HL-60/S4 treated with retinoic acid at 250 ng/mL for 4 days and 3 days (cell line): ENCODE results near the gene MFNG.

Source experiments
- in situ Hi-C: fragments of 300-500 bp; cut with MboI; formaldehyde crosslinking; loops from 2 replicates; pipeline ENCODE4 v1.7.0; 2022; ENCODE audit warnings: low sequenced_read_pairs

Gene MFNG

DNA sequence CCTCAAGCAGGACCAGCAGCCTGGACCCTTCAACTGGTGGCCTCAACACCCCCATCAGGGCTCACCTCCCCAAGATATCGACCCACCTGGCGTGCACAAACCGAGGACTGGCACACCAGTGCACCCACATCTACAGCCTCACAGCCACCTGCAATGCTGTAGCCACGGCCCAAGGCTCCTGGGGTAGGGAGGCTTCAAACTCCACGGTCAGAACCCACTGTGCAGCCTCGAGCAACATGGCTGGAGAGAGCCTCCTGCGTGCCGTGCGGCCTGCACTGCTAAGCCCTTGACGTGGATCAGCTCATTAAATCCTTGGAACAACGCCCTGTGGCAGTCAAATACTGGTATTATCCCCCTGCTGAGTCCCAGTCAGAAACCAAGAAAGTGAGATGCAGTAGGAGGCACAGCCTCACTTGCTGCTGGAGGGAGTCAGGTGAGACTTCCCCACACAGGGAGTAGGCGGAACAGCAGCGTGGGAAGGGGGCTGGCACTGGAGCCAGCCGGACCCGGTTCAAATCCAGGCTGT lies 28.4 kb upstream of the MFNG start:
- in situ Hi-C loops = no loop called here

DNA sequence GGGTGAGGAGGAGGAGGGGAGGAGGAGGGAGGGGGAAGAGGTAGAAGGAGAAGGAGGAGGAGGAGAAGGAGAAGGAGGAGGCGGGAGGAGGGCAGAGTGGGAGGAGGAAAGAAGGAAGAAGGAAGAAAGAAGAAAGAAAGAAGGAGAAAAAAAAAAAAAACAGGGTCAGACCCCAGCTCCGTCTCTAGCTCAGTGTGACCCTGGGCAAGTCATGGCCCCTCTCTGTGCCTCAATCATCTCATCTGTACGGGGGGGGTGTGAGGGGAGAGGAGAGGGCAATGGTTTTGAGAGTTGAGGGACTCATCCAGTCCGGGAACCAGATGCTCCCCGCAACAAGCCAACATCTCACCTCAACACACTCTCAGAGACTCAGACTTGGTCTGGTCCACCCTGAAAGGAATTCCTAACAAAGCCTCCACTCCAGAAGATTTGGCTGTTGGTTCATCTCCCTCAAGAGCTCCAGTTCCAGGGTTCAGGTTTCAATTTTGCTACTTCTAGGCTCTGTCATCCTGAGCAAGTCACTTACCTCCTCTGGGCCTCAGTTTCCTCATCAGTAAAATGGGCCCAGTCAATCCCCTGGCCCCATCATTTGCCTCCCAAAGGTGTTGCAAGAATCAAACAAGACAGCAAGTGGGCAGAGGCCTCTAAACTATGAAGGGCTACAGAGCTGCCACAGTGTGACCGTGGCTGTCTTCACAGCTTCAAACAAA lies 25.4 kb upstream of the MFNG start:
- in situ Hi-C loops = no loop called here

- in situ Hi-C loops = no loop called here
Observed at GRCh38 chr22:37510091-37510490, 23.9 kb upstream of the MFNG start.

DNA sequence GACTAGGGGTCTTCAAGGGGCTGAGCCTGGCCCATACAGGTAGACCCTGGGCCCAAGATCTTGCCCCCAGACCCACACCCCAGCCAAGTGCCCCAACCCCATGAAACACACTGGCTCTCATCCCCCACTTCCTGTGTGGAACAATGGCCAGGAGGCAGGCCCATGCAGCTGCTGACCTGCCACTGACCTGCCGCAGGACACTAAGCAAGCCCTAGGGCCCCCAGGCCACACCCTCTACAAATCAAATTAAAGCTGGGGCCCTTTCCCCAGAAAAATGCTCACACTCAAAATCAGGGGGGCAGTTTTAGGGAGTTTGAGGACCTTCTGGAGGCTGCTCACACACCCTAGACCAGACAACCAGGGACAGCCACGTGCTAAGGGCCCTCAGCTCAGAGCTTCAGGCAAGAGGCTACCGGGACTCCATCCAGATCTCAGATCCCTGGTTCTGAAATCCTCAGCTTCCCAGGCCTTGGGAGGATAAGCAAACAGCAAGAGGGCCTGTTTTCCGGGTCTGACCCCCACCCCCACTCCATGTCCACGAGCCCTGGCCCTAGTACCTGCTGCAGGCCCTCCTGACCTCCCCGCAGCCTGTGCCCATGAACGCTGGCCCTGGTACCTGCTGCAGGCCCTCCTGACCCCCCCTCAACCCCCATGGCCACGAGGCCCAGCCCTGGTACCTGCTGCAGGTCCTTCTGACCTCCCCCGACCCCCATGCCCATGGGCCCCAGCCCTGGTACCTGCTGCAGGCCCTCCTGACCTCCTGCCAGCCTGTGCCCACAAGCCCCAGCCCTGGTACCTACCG lies 23.1 kb upstream of the MFNG start:
- in situ Hi-C loops = no loop called here

DNA sequence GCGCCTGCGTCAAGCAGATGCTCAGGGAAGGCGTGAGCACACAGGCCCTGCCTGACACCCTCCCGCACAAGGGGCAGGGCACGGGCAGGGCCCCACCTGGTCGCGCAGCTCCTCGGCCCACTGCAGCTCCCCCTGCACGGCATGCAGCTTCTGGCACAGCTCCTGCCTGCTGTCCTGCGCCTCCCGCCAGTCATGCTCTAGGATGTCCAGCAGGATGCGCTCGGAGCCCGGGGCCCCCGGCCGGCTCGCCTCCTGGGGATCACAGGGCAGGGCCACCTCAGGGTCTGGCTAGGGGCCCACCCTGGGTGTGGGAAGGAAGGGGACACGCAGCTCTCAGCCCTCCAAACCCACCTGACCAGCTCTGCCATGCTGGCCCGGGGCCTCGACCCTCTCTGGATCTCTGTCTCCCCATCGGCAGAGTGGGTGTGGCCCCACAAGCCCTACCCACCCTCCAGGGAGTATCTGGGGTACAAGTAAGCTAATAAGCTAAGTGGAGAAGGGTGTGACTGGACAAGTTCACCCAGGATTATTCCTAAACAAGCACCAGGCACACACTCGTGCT lies 22.3 kb upstream of the MFNG start:
- in situ Hi-C loops = no loop called here

DNA sequence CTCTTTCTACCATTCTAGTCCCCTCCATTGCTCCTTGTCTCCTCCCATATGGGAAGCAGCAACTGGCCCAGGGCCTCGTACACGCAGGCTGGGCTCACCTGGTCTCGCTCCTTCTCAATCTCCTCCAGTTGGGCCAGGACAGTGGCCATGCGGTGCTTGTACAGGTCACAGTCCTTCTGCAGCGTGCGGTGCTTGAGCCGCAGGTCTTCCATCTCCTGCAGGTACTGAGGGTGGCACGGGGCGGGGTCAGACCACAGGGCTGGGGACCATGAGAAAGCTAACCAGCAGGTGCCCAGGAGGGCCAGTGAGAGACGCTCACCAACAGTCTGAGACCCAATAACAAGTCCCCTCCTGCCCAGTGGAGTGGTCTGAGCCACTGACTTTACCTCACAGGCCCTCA lies 21.5 kb upstream of the MFNG start:
- in situ Hi-C loops = no loop called here

DNA sequence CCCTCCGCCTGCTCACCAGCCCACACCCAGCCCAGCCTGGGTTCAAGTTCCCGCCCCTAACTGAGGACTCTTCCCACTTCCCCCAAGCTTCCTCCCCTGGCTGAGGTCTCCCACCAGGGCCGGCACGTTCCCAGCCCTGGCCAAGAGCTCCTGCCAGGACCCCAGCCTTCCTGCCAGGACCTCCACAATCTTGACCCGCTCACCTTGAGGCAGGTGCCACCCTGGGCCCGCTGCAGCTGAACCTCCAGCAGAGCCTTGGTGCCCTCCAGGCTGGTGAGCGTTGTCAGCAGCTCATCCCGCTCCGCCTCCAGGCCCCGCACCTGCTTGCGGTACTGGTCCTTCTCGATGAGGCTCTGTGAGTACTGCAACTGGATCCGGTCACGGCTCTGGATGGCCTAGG lies 19.8 kb upstream of the MFNG start:
- in situ Hi-C loops = no loop called here

GRCh38 chr22:37505565-37505964 lies 19.4 kb upstream of the MFNG start:
- in situ Hi-C loops = no loop called here

- in situ Hi-C loops = no loop called here
Observed at GRCh38 chr22:37504964-37505363, 18.8 kb upstream of the MFNG start.

DNA sequence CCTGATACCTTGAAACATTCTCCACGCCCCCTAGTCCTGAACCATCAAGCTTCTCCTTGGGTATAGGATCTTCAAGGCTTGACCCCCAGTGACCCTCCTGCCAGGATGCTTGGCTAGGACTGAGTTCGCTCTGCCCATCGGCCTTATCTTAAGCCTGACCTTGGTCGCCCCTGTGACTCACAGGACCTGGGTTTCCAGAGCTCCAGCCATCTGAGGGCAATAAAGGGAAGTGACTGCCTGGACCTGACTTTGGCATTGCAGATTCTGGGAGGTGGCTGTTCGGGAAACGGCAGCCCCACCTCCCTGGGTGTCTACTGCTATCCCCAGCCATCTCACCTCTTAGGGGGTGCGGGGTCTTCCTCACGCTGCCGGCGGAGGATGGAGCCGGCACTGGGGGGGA lies 17.7 kb upstream of the MFNG start:
- in situ Hi-C loops = no loop called here

DNA sequence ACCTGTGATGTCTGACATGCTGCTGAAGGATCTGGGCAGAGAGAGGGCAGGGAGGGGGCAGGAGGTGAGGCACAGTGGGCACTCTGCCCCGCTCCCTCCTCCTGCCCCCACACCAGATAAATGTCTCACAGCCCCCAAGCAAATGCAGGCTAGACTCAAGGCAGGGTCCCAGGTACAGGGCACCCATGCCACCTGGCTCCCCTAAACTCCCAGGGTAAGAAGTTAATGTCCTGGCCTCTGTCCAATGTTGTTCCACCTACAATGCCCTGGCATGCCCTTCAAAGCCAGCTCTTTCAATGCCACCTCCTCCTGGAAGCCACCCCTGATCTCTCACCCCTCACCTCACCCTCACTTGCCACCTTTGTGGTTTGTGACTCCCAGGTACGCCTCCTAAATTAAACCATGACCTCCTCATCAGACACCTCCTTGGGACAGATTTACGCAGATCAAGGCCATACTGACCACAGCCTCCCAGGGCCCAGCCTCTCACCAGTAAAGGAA lies 17.0 kb upstream of the MFNG start:
- in situ Hi-C loops = no loop called here

- in situ Hi-C loops = no loop called here
Observed at GRCh38 chr22:37502342-37503182, 16.4 kb upstream of the MFNG start.

DNA sequence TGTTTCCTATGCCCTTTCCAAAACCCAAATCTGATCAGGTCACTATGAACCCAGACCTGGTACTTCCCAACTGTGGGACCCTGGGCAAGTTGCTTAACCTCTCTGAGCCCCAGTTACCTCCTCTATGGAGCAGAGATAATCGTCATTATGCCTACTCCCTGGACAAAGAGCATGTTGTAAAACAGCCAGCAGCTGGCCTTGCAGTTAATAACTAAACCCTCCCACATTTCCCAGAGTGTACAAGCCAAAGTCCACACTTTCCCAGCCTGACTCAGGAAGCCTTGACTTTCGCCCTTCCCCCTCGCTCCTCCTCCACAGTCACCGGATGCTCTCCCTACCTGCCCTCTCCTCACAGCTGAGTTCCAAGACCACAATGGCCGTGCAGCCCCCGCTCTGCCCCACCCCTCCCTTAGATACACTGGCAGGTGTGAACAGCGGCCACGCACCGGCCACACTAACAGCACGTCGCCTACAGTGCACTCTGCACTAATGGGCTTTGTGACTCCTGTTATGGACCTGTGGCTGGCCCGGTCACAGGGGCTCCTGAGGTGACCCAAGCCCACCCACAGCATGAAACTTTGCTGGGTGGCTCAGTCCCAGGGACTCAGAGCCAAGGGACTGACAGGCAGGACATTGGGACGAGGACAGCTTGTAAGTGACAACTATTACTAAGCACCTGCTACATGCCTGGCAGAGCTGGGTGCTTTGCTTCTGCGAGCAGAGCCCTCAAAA lies 15.6 kb upstream of the MFNG start:
- in situ Hi-C loops = no loop called here

DNA sequence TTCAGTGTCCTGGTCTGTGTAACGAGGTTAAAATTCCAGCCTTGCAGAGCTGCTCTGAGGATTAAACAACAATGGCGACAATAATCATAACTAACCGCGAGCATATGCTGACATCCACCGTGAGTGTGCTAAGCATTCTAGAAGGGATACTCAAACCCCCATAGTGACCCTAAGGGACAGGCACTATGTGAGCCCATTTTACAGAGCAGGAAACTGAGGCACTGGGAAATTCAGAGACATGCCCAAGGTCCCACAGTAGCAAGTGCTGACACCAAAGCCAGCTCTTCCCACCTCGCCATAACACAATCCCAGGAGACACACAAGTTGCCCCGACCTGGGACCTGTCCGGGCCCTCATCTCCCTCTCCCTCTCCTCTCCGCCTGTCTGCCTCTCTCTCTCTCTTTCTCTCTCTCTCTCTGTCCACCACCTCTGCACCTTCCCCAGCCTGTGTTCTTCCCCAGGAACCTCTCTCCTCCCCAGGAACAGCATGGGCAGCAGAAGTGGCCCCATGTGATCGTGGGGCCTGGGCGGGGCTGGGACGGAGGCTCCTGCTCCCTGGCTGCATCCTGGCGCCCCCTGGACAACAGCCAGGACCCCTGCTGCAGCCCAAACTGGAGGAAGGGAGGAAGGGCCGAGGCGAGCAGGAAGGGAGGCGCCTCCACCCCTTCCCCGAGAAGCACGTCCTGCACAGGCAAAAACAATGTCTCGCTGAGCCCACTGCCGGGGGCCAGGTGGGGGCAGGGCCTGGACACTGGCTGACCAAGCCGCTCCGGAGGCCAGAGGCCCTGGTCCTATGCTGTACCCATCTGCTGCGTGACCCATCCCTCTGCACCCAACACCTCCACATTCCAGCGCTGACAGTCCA lies 14.8 kb upstream of the MFNG start:
- in situ Hi-C loops = no loop called here

- in situ Hi-C loops = no loop called here
Observed at GRCh38 chr22:37499789-37500540, 13.8 kb upstream of the MFNG start.

- in situ Hi-C loops = no loop called here
Observed at GRCh38 chr22:37499027-37499707, 13.0 kb upstream of the MFNG start.

DNA sequence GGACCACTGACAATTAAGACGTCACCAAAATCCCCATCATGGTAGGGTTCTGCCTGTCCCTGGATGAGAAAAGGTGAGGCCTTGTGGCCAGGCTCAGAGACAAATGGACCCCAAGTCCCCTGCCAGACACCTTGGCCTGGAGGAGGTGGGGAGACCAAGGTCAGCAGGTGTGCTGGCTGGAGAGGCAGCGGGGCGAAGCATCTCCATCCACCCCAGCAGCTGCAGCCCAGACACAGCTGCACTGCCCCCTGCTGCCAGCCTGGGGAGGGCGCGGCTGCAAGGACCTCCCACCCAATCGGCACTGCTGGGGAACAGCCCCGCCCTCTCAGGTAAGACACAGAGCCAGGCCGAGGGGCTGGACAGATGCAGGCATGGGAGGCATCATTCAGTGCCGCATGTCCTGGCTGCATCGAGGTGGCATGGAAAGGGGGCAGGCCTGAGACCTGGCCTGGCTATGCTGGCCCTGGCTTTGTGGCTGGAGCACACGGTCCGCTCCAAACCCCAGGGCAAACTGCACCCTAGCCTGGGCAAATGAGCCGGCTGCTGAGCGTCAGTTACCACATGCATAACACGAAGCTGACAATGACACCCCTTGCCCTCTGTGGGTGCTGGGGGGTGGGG lies 12.2 kb upstream of the MFNG start:
- in situ Hi-C loops = no loop called here
